ENCODE data around the gene FNIP1.

DNA sequence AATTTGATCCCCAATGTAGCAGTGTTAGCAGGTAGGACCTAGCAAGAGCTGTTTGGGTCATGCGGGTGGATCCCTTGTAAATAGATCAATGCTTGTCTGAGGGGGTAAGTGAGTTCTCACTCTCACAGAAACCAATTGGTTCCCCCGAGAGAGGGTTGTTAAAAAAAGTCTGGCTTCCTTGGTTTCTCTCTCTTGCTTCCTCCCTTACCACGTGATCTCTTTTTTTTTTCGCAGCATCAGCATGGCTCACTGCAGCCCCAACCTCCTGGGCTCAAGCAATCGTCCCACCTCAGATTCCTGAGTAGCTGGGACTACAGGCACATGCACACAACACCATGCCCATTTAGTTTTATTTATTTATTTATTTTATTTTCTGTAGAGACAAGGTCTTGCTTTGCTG lies 188.2 kb downstream of the FNIP1 start:
- TF ChIP-seq POLR2A (IDR thresholded peaks at IDR 0.05; ENCODE audit: low read depth, low read length) = no peak
- TF ChIP-seq POLR2AphosphoS5 (IDR thresholded peaks at IDR 0.05; ENCODE audit: low read depth, low read length) = no peak
